G401.6 (cell line): ENCODE results near the gene RETREG1.
"Not testable (repeated sequence)": the region's sequence is repeated elsewhere in the genome, so short reads cannot be mapped to it uniquely, and the experiment has no call there.

Experiments used
- FAIRE-seq: peaks from 2 replicates; lab custom pipeline; 2012; peaks lifted over from hg19 to GRCh38; lab: Jason Lieb, UNC

The RETREG1 gene

GRCh38 chr5:16615741-16616535 is 859 bp downstream of the RETREG1 start:
- FAIRE-seq = no peak

DNA sequence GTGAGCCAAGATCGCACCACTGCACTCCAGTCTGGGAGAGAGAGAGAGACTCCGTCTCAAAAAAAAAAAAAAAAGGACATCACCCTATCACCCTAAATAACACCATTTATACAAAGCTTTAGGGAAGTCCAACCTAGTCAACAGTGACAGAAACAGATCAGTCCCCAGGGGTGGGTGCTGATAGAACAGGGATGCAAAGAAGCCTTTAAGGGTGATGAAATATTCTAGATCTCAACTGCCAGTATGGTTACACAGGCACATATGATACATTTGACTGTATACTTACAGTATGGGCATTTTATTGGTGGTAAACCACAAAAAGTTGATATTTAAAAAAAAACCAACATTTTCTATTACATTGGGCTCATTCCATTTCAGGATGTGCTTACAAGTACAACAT is 4.8 kb downstream of the RETREG1 start:
- no peak for FAIRE-seq

DNA sequence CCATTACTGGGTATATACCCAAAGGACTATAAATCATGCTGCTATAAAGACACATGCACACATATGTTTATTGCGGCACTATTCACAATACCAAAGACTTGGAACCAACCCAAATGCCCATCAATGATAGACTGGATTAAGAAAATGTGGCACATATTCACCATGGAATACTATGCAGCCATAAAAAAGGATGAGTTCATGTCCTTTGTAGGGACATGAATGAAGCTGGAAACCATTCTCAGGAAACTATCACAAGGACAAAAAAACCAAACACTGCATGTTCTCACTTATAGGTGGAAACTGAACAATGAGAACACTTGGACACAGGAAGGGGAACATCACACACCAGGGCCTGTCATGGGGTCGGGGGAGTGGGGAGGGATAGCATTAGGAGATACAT is 5.9 kb downstream of the RETREG1 start:
- not testable (repeated sequence) for FAIRE-seq

- no peak for FAIRE-seq
Measured at GRCh38 chr5:16609412-16609811, 7.4 kb downstream of the RETREG1 start.

GRCh38 chr5:16606628-16607027 is 10.2 kb downstream of the RETREG1 start:
- no peak for FAIRE-seq

GRCh38 chr5:16603701-16604100 is 13.1 kb downstream of the RETREG1 start:
- no peak for FAIRE-seq

GRCh38 chr5:16603295-16603694 is 13.5 kb downstream of the RETREG1 start:
- FAIRE-seq = no peak

GRCh38 chr5:16602182-16602581 is 14.6 kb downstream of the RETREG1 start:
- no peak for FAIRE-seq

- FAIRE-seq = no peak
Measured at GRCh38 chr5:16600946-16601345, 15.9 kb downstream of the RETREG1 start.

DNA sequence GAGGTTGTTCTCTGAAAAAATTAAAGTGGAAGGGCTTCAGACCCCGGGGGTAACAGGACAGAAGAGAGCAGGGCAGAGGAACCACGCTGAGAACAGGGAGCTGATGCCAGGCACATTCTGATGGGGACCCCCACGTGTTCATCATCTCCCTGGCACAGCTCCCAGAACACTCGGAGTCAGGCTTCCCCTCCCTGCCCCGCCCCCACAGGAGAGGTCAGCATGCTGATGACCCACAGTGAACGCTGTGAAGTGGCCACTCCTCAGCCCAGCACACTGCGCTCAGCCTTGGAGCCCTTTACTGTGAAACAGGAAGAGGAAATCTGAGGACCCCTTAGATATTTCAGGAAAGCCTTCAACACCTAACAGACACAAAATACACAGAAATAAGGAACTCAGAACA is 16.4 kb downstream of the RETREG1 start:
- FAIRE-seq = no peak

- no peak for FAIRE-seq
Measured at GRCh38 chr5:16597946-16598694, 18.7 kb downstream of the RETREG1 start.

GRCh38 chr5:16596581-16596940 is 20.2 kb downstream of the RETREG1 start:
- no peak for FAIRE-seq

DNA sequence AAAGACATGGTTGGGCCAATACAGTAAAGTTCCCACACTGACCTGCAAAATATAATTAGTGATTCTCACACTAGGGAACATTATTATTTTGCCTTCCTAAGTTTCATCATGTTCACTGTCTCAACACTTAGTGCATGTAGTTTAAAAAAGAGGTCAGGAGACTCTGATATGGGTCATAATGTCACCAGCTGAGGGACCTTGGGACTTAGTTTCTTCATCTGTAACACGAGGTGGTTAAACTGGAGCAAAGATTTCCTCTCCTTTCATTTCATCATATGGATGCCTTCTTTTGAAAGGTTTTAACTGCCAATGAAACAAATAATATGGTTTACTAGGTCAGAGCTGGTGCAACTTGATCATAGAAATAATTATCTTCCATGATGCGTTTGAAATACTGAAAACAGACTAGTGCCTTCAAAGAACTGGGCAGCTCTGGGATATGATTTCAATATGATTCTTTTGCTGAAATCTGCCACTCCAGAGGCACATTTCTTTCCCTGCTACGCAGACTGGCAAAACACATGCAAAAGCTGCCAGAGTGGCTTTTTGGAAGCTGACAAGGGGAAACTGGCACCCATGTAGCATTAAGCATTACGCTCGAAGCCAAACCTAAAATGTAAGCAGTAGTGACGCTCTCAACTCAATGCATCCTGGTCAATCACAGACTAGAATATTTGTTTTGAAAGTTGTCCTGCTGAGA is 20.8 kb downstream of the RETREG1 start:
- no peak for FAIRE-seq

GRCh38 chr5:16593628-16594027 is 23.2 kb downstream of the RETREG1 start:
- no peak for FAIRE-seq

DNA sequence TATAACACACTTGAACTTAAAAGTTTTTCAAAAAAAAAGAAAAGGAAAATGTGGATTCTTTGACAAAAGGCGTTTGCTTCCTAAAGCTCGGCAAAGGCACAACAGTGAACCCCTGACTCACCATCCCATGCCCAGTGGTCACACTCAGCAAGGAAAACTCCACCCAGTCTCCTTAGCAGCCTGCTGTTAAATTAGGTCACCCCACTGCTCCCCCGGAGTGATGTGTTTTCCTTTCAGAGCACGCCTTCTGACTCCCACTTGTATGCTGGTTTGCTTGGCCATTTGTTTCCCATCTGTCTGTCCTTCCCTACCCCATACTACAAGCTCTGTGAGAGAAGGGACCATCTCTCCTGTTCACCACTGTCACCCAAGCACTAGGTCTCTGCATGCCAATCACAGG is 23.8 kb downstream of the RETREG1 start:
- no peak for FAIRE-seq

- no peak for FAIRE-seq
Measured at GRCh38 chr5:16592255-16592654, 24.5 kb downstream of the RETREG1 start.

GRCh38 chr5:16590685-16591084 is 26.1 kb downstream of the RETREG1 start:
- FAIRE-seq = no peak

- FAIRE-seq = no peak
Measured at GRCh38 chr5:16589658-16590057, 27.1 kb downstream of the RETREG1 start.

- FAIRE-seq = no peak
Measured at GRCh38 chr5:16588434-16589214, 28.2 kb downstream of the RETREG1 start.

- no peak for FAIRE-seq
Measured at GRCh38 chr5:16586556-16586955, 30.2 kb downstream of the RETREG1 start.

GRCh38 chr5:16585041-16585667 is 31.6 kb downstream of the RETREG1 start:
- FAIRE-seq = no peak

DNA sequence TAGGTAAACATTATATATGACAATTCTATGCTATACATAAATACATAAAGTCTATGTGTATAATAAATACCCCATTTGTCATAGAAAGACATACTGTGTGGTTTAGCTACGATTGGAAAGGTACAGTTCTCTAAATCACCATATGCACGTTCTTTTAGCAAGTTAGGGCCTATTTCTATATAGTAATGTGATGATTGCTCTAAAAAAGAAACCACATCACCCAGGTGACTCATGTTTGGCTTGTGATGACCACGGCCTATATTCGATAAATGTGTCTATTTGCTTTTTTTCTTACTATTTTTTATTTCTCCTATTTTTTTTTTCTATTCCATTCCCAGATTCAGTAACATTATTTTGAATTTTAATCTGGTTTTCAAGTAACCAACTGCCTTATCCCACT is 34.7 kb downstream of the RETREG1 start:
- FAIRE-seq = no peak
